CD8-positive, alpha-beta memory T cell (primary cell): ENCODE data around the gene HIF1AN. TPM values are rescaled to one million over a fixed set of nuclear protein-coding genes. Genes with fewer than 3 reads are reported as not detected.

ENCODE experiments used
- CTCF ChIA-PET: fragments of 350-600 bp; sonication (Branson Sonifier 250); formaldehyde crosslinking; loops from one replicate; lab custom pipeline; 2021; ENCODE audit warnings: antibody characterized with exemption; lab: Charles Lee
- POLR2A ChIA-PET: fragments of 350-600 bp; sonication (Branson Sonifier 250); formaldehyde crosslinking; loops from one replicate; lab custom pipeline; 2021; ENCODE audit warnings: antibody characterized with exemption; lab: Charles Lee
- DNase-seq, 5 donors: peaks; one replicate each; pipeline versions ENCODE4 v3.0.0 to v3.0.0-alpha.2; 2020 to 2022; ENCODE audit warnings: mixed read lengths in 1 of 5
- H3K27ac ChIP-seq: one replicate; pipeline ENCODE4 v1.7.0; 2013; ENCODE audit warnings: low read depth, mild to moderate bottlenecking, low read length, moderate library complexity
- H3K27me3 ChIP-seq: 2 replicates; pipeline ENCODE4 v1.7.0; 2013; ENCODE audit warnings: low read length, mild to moderate bottlenecking; ENCODE audit not compliant: insufficient read depth, poor library complexity, severe bottlenecking
- H3K36me3 ChIP-seq: 2 replicates; pipeline ENCODE4 v1.7.0; 2013; ENCODE audit warnings: mild to moderate bottlenecking, low read length, moderate library complexity; ENCODE audit not compliant: insufficient read depth
- H3K4me1 ChIP-seq: 2 replicates; pipeline ENCODE4 v1.7.0; 2013; ENCODE audit warnings: mild to moderate bottlenecking, low read length, moderate library complexity; ENCODE audit not compliant: insufficient read depth
- H3K4me3 ChIP-seq: 2 replicates; pipeline ENCODE4 v1.7.0; 2013; ENCODE audit warnings: mild to moderate bottlenecking, low read length
- H3K9me3 ChIP-seq: 2 replicates; pipeline ENCODE4 v1.7.0; 2013; ENCODE audit warnings: mild to moderate bottlenecking, low read length
- H3K27ac Mint-ChIP-seq, 8 donors: one replicate each; pipeline ENCODE4 v1.8.0; 2020 to 2021; ENCODE audit warnings: mixed read lengths in 8 of 8, mild to moderate bottlenecking in 6 of 8, inconsistent platforms in 3 of 8, moderate library complexity in 3 of 8
- H3K27me3 Mint-ChIP-seq, 2 donors: one replicate each; pipeline ENCODE4 v1.8.0; 2020 to 2021; ENCODE audit warnings: mixed read lengths in 2 of 2, mild to moderate bottlenecking in 1 of 2, moderate library complexity in 1 of 2
- H3K36me3 Mint-ChIP-seq, 3 donors: one replicate each; pipeline ENCODE4 v1.8.0; 2020 to 2021; ENCODE audit warnings: mixed read lengths in 3 of 3, inconsistent platforms in 1 of 3, mild to moderate bottlenecking in 1 of 3
- H3K4me1 Mint-ChIP-seq, 3 donors: one replicate each; pipeline ENCODE4 v1.8.0; 2020 to 2021; ENCODE audit warnings: mixed read lengths in 3 of 3, inconsistent platforms in 1 of 3, mild to moderate bottlenecking in 1 of 3
- H3K4me3 Mint-ChIP-seq, 7 donors: one replicate each; pipeline ENCODE4 v1.8.0; 2020 to 2021; ENCODE audit warnings: mixed read lengths in 7 of 7, mild to moderate bottlenecking in 6 of 7, moderate library complexity in 4 of 7, inconsistent platforms in 2 of 7
- H3K9me3 Mint-ChIP-seq, 5 donors: one replicate each; pipeline ENCODE4 v1.8.0; 2020 to 2022; ENCODE audit warnings: mixed read lengths in 5 of 5, mild to moderate bottlenecking in 3 of 5, moderate library complexity in 2 of 5, inconsistent platforms in 1 of 5
- polyA plus RNA-seq: library from polyadenylated mRNA; unstranded; fragments of 300-500 nt; fragmentation: Illumina TruSeq; gene quantifications from one replicate; pipeline ENCODE4 v1.2.3, GENCODE V29; 2021
- total RNA-seq, 2 experiments: library from RNA; stranded (reverse); gene quantifications; one replicate each; pipeline ENCODE4 v1.2.3, GENCODE V29; 2021

The HIF1AN gene
- total and polyA plus RNA-seq, 3 experiments from 2014 or later = 29.7 to 52.8 (median 48.6) TPM

- H3K36me3 ChIP-seq = peaks cover 47% of the 10 kb centered on the region
- no peaks in the 10 kb centered on the region for H3K9me3 ChIP-seq
- no peak overlapping the region for H3K27ac ChIP-seq
- Mint-ChIP-seq H3K27ac (peak overlapping the region in 4 of 8 donors; percentile 8 to 82 (median 21)), H3K4me1 (peaks cover 13 to 21% (median 21%) of the 10 kb centered on the region in 3 donors), H3K9me3 (no peaks in the 10 kb centered on the region), H3K4me3 (no peak overlapping the region), H3K27me3 (no peaks in the 10 kb centered on the region), H3K36me3 (peaks cover 26 to 85% (median 30%) of the 10 kb centered on the region in 3 donors)
- H3K4me3 ChIP-seq = no peak overlapping the region
- POLR2A ChIA-PET = no interaction called here
- no peaks in the 10 kb centered on the region for H3K27me3 ChIP-seq
- no peak for DNase-seq
- peaks cover 8% of the 10 kb centered on the region for H3K4me1 ChIP-seq
- CTCF ChIA-PET = interaction anchor here (1.0 to 1.3 kb wide), 2 partner anchors 20 to 21 kb away, joined by 3 to 4 read pairs; no protein-coding TSS in a partner anchor
Observed at GRCh38 chr10:100502926-100503494, 32.7 kb upstream of the HIF1AN start.

GRCh38 chr10:100504096-100504495 lies 31.6 kb upstream of the HIF1AN start:
- H3K9me3 ChIP-seq = no peaks in the 10 kb centered on the region
- H3K27ac ChIP-seq = no peak overlapping the region
- H3K4me3 Mint-ChIP-seq = no peak overlapping the region
- H3K9me3 Mint-ChIP-seq = no peaks in the 10 kb centered on the region
- H3K27me3 ChIP-seq = no peaks in the 10 kb centered on the region
- H3K4me1 ChIP-seq = peaks cover 19% of the 10 kb centered on the region
- CTCF ChIA-PET = no interaction called here
- H3K27me3 Mint-ChIP-seq = no peaks in the 10 kb centered on the region
- peaks cover 46% of the 10 kb centered on the region for H3K36me3 ChIP-seq
- DNase-seq = no peak
- peaks cover 24 to 76% (median 29%) of the 10 kb centered on the region in 3 donors for H3K36me3 Mint-ChIP-seq
- POLR2A ChIA-PET = no interaction called here
- H3K4me3 ChIP-seq = no peak overlapping the region
- H3K4me1 Mint-ChIP-seq = peaks cover 24 to 32% (median 31%) of the 10 kb centered on the region in 3 donors
- no peak overlapping the region for H3K27ac Mint-ChIP-seq

GRCh38 chr10:100505164-100505563 lies 30.6 kb upstream of the HIF1AN start:
- Mint-ChIP-seq H3K27me3 (no peaks in the 10 kb centered on the region), H3K27ac (no peak overlapping the region), H3K9me3 (no peaks in the 10 kb centered on the region), H3K4me3 (no peak overlapping the region), H3K4me1 (peaks cover 34 to 43% (median 41%) of the 10 kb centered on the region in 3 donors), H3K36me3 (peaks cover 19 to 65% (median 21%) of the 10 kb centered on the region in 3 donors)
- Histone ChIP-seq H3K4me1 (peaks cover 30% of the 10 kb centered on the region), H3K27ac (no peak overlapping the region), H3K36me3 (peaks cover 37% of the 10 kb centered on the region), H3K27me3 (no peaks in the 10 kb centered on the region), H3K9me3 (no peaks in the 10 kb centered on the region), H3K4me3 (no peak overlapping the region)
- DNase-seq = no peak
- CTCF ChIA-PET = interaction anchor here (1.1 to 1.5 kb wide), 2 partner anchors 14 to 23 kb away, joined by 3 to 5 read pairs; no protein-coding TSS in a partner anchor
- POLR2A ChIA-PET = no interaction called here

GRCh38 chr10:100506596-100507356 lies 29.0 kb upstream of the HIF1AN start:
- H3K27me3 Mint-ChIP-seq = no peaks in the 10 kb centered on the region
- no peaks in the 10 kb centered on the region for H3K9me3 Mint-ChIP-seq
- no peak overlapping the region for H3K27ac ChIP-seq
- no peak for DNase-seq
- peaks cover 45% of the 10 kb centered on the region for H3K4me1 ChIP-seq
- no peak overlapping the region for H3K4me3 Mint-ChIP-seq
- peak overlapping the region in 7 of 8 donors; percentile 17 to 97 (median 59) for H3K27ac Mint-ChIP-seq
- peaks cover 13 to 51% (median 14%) of the 10 kb centered on the region in 3 donors for H3K36me3 Mint-ChIP-seq
- peaks cover 50 to 59% (median 57%) of the 10 kb centered on the region in 3 donors for H3K4me1 Mint-ChIP-seq
- H3K9me3 ChIP-seq = no peaks in the 10 kb centered on the region
- no peak overlapping the region for H3K4me3 ChIP-seq
- peaks cover 32% of the 10 kb centered on the region for H3K36me3 ChIP-seq
- H3K27me3 ChIP-seq = no peaks in the 10 kb centered on the region
- POLR2A ChIA-PET = no interaction called here
- CTCF ChIA-PET = interaction anchor here (5.3 to 6.5 kb wide), 2 partner anchors 12 to 24 kb away, joined by 65 to 80 read pairs; partner anchors contain the start of gene SEC31B

GRCh38 chr10:100507357-100507732 lies 28.4 kb upstream of the HIF1AN start:
- Histone ChIP-seq H3K36me3 (peaks cover 26% of the 10 kb centered on the region), H3K4me1 (peaks cover 50% of the 10 kb centered on the region), H3K9me3 (no peaks in the 10 kb centered on the region), H3K27me3 (no peaks in the 10 kb centered on the region), H3K27ac (no peak overlapping the region), H3K4me3 (no peak overlapping the region)
- H3K9me3 Mint-ChIP-seq = no peaks in the 10 kb centered on the region
- no peaks in the 10 kb centered on the region for H3K27me3 Mint-ChIP-seq
- DNase-seq = no peak
- H3K36me3 Mint-ChIP-seq = peaks cover 9 to 45% (median 13%) of the 10 kb centered on the region in 3 donors
- H3K4me1 Mint-ChIP-seq = peaks cover 56 to 65% (median 63%) of the 10 kb centered on the region in 3 donors
- peak overlapping the region in 5 of 8 donors; percentile 17 to 97 (median 61) for H3K27ac Mint-ChIP-seq
- peak overlapping the region in 1 of 7 donors; percentile 0 for H3K4me3 Mint-ChIP-seq
- CTCF ChIA-PET = interaction anchor here (1.8 to 6.5 kb wide), 4 partner anchors 12 to 75 kb away, joined by 9 to 80 read pairs (median 44); partner anchors contain the start of genes HIF1AN and SEC31B
- POLR2A ChIA-PET = no interaction called here

- CTCF ChIA-PET = interaction anchor here (1.2 to 6.5 kb wide), 14 partner anchors 8 to 170 kb away, joined by 3 to 80 read pairs (median 10); partner anchors contain the start of genes HIF1AN and SEC31B
- Mint-ChIP-seq H3K27ac (peak overlapping the region; percentile 65 to 97 (median 89)), H3K4me1 (peaks cover 63 to 68% (median 63%) of the 10 kb centered on the region in 3 donors), H3K27me3 (no peaks in the 10 kb centered on the region), H3K9me3 (no peaks in the 10 kb centered on the region), H3K36me3 (peaks cover 12 to 41% (median 15%) of the 10 kb centered on the region in 3 donors), H3K4me3 (peak overlapping the region; percentile 0 to 78 (median 63))
- POLR2A ChIA-PET = interaction anchor here (1.0 kb wide), 1 partner anchor 27 kb away, joined by 6 read pairs; the partner anchor contains the start of gene HIF1AN
- peaks cover 26% of the 10 kb centered on the region for H3K36me3 ChIP-seq
- no peaks in the 10 kb centered on the region for H3K27me3 ChIP-seq
- H3K4me3 ChIP-seq = peak overlapping the region; percentile 0
- no peaks in the 10 kb centered on the region for H3K9me3 ChIP-seq
- H3K4me1 ChIP-seq = peaks cover 50% of the 10 kb centered on the region
- no peak for DNase-seq
- H3K27ac ChIP-seq = no peak overlapping the region
Observed at GRCh38 chr10:100508266-100508665, 27.5 kb upstream of the HIF1AN start.

GRCh38 chr10:100508691-100509150 lies 27.0 kb upstream of the HIF1AN start:
- Mint-ChIP-seq H3K9me3 (no peaks in the 10 kb centered on the region), H3K4me1 (peaks cover 63 to 68% (median 63%) of the 10 kb centered on the region in 3 donors), H3K36me3 (peaks cover 12 to 40% (median 15%) of the 10 kb centered on the region in 3 donors), H3K27me3 (no peaks in the 10 kb centered on the region), H3K27ac (peak overlapping the region; percentile 65 to 97 (median 92)), H3K4me3 (peak overlapping the region; percentile 0 to 78 (median 71))
- no peaks in the 10 kb centered on the region for H3K27me3 ChIP-seq
- CTCF ChIA-PET = interaction anchor here (0.8 to 6.5 kb wide), 16 partner anchors 9 to 177 kb away, joined by 3 to 80 read pairs (median 9); partner anchors contain the start of genes HIF1AN and SEC31B
- no peak overlapping the region for H3K27ac ChIP-seq
- POLR2A ChIA-PET = interaction anchor here (1.0 kb wide), 1 partner anchor 27 kb away, joined by 6 read pairs; the partner anchor contains the start of gene HIF1AN
- DNase-seq = peak in 3 of 5 donors; percentile 56 to 73 (median 63)
- peaks cover 50% of the 10 kb centered on the region for H3K4me1 ChIP-seq
- H3K9me3 ChIP-seq = no peaks in the 10 kb centered on the region
- H3K36me3 ChIP-seq = peaks cover 26% of the 10 kb centered on the region
- H3K4me3 ChIP-seq = no peak overlapping the region
